ENCODE data around the gene PSMG4. TPM values are rescaled to one million over a fixed set of nuclear protein-coding genes. Genes with fewer than 3 reads are reported as not detected.

The PSMG4 gene
- total and polyA plus RNA-seq, 2 donors (not counting 3 experiments of a cell fraction or from before 2014, with no cell fraction given), result 31.4 to 46.0 TPM

GRCh38 chr6:3228771-3229565, 29.8 kb upstream of the PSMG4 start:
- H3K27me3 ChIP-seq (ENCODE audit: control insufficient read depth in 2 of 2, insufficient read depth in 2 of 2, low read length in 2 of 2), result peaks cover 64 to 85% of the 10 kb centered on the region in 2 experiments
- intact Hi-C loops (cut with micrococcal nuclease), result loop anchor here (5.0 kb wide), 1 partner anchor 442 kb away; no protein-coding TSS in a partner anchor
- DNase-seq (ENCODE audit: low read depth, low spot score), result no peak

DNA sequence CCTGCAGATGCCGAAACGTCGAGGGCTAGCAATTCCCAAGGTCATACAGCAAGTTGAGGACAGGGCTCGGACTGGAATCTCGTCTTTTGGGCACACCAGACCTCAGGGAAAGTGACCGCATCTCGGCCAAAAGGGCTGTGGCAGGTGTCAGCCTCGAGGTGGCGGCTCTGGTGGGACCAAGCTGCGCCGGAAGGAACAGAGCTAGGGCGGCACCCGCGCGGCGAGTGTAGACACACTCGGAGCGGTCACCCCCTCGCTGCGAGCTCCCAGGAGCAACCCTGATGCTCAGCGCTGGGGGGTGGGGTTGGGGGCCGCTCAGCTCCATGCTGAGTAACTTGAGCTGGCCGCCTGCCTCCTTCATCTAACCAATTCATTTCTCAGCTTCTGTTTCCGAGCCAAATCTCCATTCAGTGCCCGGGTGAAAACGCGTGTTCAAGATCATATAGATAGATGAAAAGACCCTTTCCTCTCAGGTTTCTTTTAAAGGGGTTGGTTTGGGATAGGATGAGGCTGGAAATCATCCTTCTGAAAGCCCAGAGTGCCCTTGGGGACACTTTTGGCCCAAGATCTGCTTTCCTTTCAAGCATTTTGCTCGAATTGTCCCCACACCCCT, 29.1 kb upstream of the PSMG4 start:
- intact Hi-C loops (cut with micrococcal nuclease), result loop anchor here (2.0 to 5.0 kb wide), 2 partner anchors 73 to 442 kb away; partner anchors contain the start of gene TUBB2A
- DNase-seq (ENCODE audit: low read depth, low spot score) (no peak), FAIRE-seq (no peak)
- Histone ChIP-seq H3K4me1 (ENCODE audit: control insufficient read depth, extremely low read depth, insufficient read depth, low read length) (peaks cover 23% of the 10 kb centered on the region), H3K4me2 (ENCODE audit: insufficient read depth, low read length) (no peak overlapping the region), H3K27ac (ENCODE audit: insufficient read depth, low read depth, low read length) (no peak overlapping the region), H3K9me1 (replicated peaks; ENCODE audit: control insufficient read depth, extremely low read depth, insufficient read depth, low read length) (no peaks in the 10 kb centered on the region), H3K27me3 (ENCODE audit: control insufficient read depth in 2 of 2, insufficient read depth in 2 of 2, low read length in 2 of 2) (peaks cover 70 to 87% of the 10 kb centered on the region in 2 experiments), H3K9me3 (replicated peaks; ENCODE audit: control insufficient read depth, insufficient read depth, low read length) (no peaks in the 10 kb centered on the region), H3K79me2 (ENCODE audit: control insufficient read depth, insufficient read depth, low read length) (no peaks in the 10 kb centered on the region), H3K36me3 (ENCODE audit: control insufficient read depth in 2 of 2, extremely low read depth in 1 of 2, insufficient read depth in 2 of 2, low read length in 2 of 2) (no peaks in the 10 kb centered on the region), H4K20me1 (replicated peaks; ENCODE audit: control insufficient read depth, extremely low read depth, insufficient read depth, low read length) (no peaks in the 10 kb centered on the region), H3K4me3 (replicated peaks in 1 of 3; ENCODE audit: insufficient read depth in 1 of 3, low read depth in 1 of 3, low read length in 3 of 3) (no peak overlapping the region), H3K9ac (replicated peaks; ENCODE audit: extremely low read depth, insufficient read depth, low read length) (no peak overlapping the region), H2AFZ (ENCODE audit: low read depth, low read length) (no peak overlapping the region)
- no TSS peak for BruUV-seq (replicated peaks)
- TF ChIP-seq EZH2 (IDR thresholded peaks at IDR 0.05; ENCODE audit: borderline replicate concordance, low read depth, low read length, severe bottlenecking), result peak; percentile 100
- TF ChIP-seq POLR2AphosphoS5 (IDR thresholded peaks at IDR 0.05; ENCODE audit: insufficient read depth, low read depth, low read length), result no peak
- TF ChIP-seq POLR2A (IDR thresholded peaks at IDR 0.05; ENCODE audit: low read depth, low read length), result no peak
- no peak for TF ChIP-seq FOS (IDR thresholded peaks at IDR 0.05; ENCODE audit: borderline replicate concordance, insufficient read depth, low read length)
- dilution Hi-C loops (cut with MboI; ENCODE audit: extremely low pct_ligation_motif_present, low sequenced_read_pairs), result no loop called here
- ChIA-PET POLR2A (no interaction called here), CTCF (interaction anchor here (1.0 to 2.5 kb wide), 5 partner anchors 10 to 72 kb away, joined by 3 to 12 read pairs (median 4); partner anchors contain the start of gene TUBB2A)

More at GRCh38 chr6:3228771-3229565, 29.8 kb upstream of the PSMG4 start:
- Histone ChIP-seq H3K9ac (replicated peaks; ENCODE audit: extremely low read depth, insufficient read depth, low read length) (no peak overlapping the region), H3K4me2 (ENCODE audit: insufficient read depth, low read length) (peak overlapping the region; percentile 21), H2AFZ (ENCODE audit: low read depth, low read length) (no peak overlapping the region), H3K9me1 (replicated peaks; ENCODE audit: control insufficient read depth, extremely low read depth, insufficient read depth, low read length) (no peaks in the 10 kb centered on the region), H3K27ac (ENCODE audit: insufficient read depth, low read depth, low read length) (no peak overlapping the region), H3K79me2 (ENCODE audit: control insufficient read depth, insufficient read depth, low read length) (no peaks in the 10 kb centered on the region), H4K20me1 (replicated peaks; ENCODE audit: control insufficient read depth, extremely low read depth, insufficient read depth, low read length) (no peaks in the 10 kb centered on the region), H3K9me3 (replicated peaks; ENCODE audit: control insufficient read depth, insufficient read depth, low read length) (no peaks in the 10 kb centered on the region), H3K36me3 (ENCODE audit: control insufficient read depth in 2 of 2, extremely low read depth in 1 of 2, insufficient read depth in 2 of 2, low read length in 2 of 2) (no peaks in the 10 kb centered on the region), H3K4me3 (replicated peaks in 1 of 3; ENCODE audit: insufficient read depth in 1 of 3, low read depth in 1 of 3, low read length in 3 of 3) (no peak overlapping the region), H3K4me1 (ENCODE audit: control insufficient read depth, extremely low read depth, insufficient read depth, low read length) (peaks cover 23% of the 10 kb centered on the region)
- no TSS peak for BruUV-seq (replicated peaks)
- POLR2A ChIA-PET, result no interaction called here
- TF ChIP-seq FOS (IDR thresholded peaks at IDR 0.05; ENCODE audit: borderline replicate concordance, insufficient read depth, low read length), result no peak
- TF ChIP-seq EZH2 (IDR thresholded peaks at IDR 0.05; ENCODE audit: borderline replicate concordance, low read depth, low read length, severe bottlenecking), result peak; percentile 95
- dilution Hi-C loops (cut with MboI; ENCODE audit: extremely low pct_ligation_motif_present, low sequenced_read_pairs), result no loop called here
- no peak for FAIRE-seq
- CTCF ChIA-PET, result interaction anchor here (1.0 to 2.5 kb wide), 5 partner anchors 10 to 72 kb away, joined by 3 to 12 read pairs (median 4); partner anchors contain the start of gene TUBB2A
